GM12878 (cell line): ENCODE data around the gene CCR5. TPM values are rescaled to one million over a fixed set of nuclear protein-coding genes. Genes with fewer than 3 reads are reported as not detected.

Experiments
- ATAC-seq: fragments of 200-7000 bp; cut with Tn5 transposase; 3 replicates; pipeline ENCODE4 v1.9.1; 2020; ENCODE audit warnings: mild to moderate bottlenecking, moderate library complexity
- BruUV-seq: library from RNA; stranded (reverse); fragments of 400-500 nt; replicated peaks from 2 replicates; lab custom pipeline; 2021; lab: Mats Ljungman, UMichigan
- CTCF ChIA-PET: fragments of 300-600 bp; sonication (Branson Sonifier 250); formaldehyde crosslinking; extraction: SDS; loops from one replicate; lab custom pipeline; 2021; ENCODE audit warnings: inconsistent platforms; lab: Yijun Ruan, JAX
- POLR2A ChIA-PET: fragments of 350-600 bp; formaldehyde crosslinking; extraction: SDS; loops from one replicate; lab custom pipeline; 2021; ENCODE audit warnings: inconsistent platforms; lab: Charles Lee
- RAD21 ChIA-PET: fragments of 300-600 bp; sonication (Branson Sonifier 250); formaldehyde crosslinking; loops from one replicate; lab custom pipeline; 2023; ENCODE audit warnings: antibody characterized with exemption; ENCODE audit not compliant: unreplicated experiment; lab: Charles Lee
- SMC1A ChIA-PET: fragments of 300-600 bp; sonication (Branson Sonifier 250); formaldehyde crosslinking; loops from one replicate; lab custom pipeline; 2023; ENCODE audit not compliant: unreplicated experiment, uncharacterized antibody; lab: Charles Lee
- DNase-seq: peaks from one replicate; pipeline ENCODE4 v3.0.0-alpha.2; 2011; ENCODE audit warnings: low read depth, low spot score
- FAIRE-seq: peaks from 3 replicates; lab custom pipeline; 2011; peaks lifted over from hg19 to GRCh38; lab: Jason Lieb, UNC
- H2AFZ ChIP-seq: 2 replicates; pipeline ENCODE4 v1.6.0; 2011; ENCODE audit warnings: low read depth, low read length, control low read depth; ENCODE audit not compliant: control insufficient read depth
- H3K27ac ChIP-seq: 2 replicates; pipeline ENCODE4 v1.5.1; 2011; ENCODE audit warnings: control low read depth; ENCODE audit not compliant: control insufficient read depth, insufficient read depth
- H3K27me3 ChIP-seq, 2 experiments: replicated peaks in 1 of 2; 2 replicates each; pipeline versions ENCODE4 v1.6.0 to v1.6.1; 2011; ENCODE audit warnings: low read length in 1 of 2; ENCODE audit not compliant: control insufficient read depth in 2 of 2, insufficient read depth in 2 of 2
- H3K36me3 ChIP-seq, 2 experiments: 2 replicates each; pipeline ENCODE4 v1.5.1; 2011; ENCODE audit warnings: low read length in 1 of 2; ENCODE audit not compliant: control insufficient read depth in 2 of 2, insufficient read depth in 2 of 2
- H3K4me1 ChIP-seq: 2 replicates; pipeline ENCODE4 v1.6.1; 2011; ENCODE audit warnings: mild to moderate bottlenecking, low read length, moderate library complexity, mixed read lengths; ENCODE audit not compliant: control insufficient read depth, insufficient read depth
- H3K4me2 ChIP-seq: 2 replicates; pipeline ENCODE4 v1.6.0; 2011; ENCODE audit warnings: control low read depth; ENCODE audit not compliant: control insufficient read depth, insufficient read depth
- H3K4me3 ChIP-seq: fragments of 200-600 bp; sonication (generic); 2 replicates; pipeline ENCODE4 v1.5.1; 2016
- H3K79me2 ChIP-seq: 2 replicates; pipeline ENCODE4 v1.6.0; 2011; ENCODE audit warnings: low read length; ENCODE audit not compliant: control insufficient read depth, insufficient read depth
- H3K9ac ChIP-seq: 2 replicates; pipeline ENCODE4 v1.8.0; 2011; ENCODE audit warnings: low read length, control low read depth, mixed read lengths; ENCODE audit not compliant: control insufficient read depth, insufficient read depth
- H3K9me3 ChIP-seq: replicated peaks from 3 replicates; pipeline ENCODE4 v1.5.1; 2011; ENCODE audit warnings: mild to moderate bottlenecking, low read length; ENCODE audit not compliant: control insufficient read depth, insufficient read depth
- H4K20me1 ChIP-seq: 2 replicates; pipeline ENCODE4 v1.6.0; 2011; ENCODE audit not compliant: control insufficient read depth, insufficient read depth
- CEBPZ ChIP-seq: fragments of 150-350 bp; IDR thresholded peaks from 2 replicates; pipeline ENCODE4 v1.6.1; 2016; ENCODE audit warnings: low read depth, low read length
- CUX1 ChIP-seq: IDR thresholded peaks from 2 replicates; pipeline ENCODE4 v1.6.1; 2012; ENCODE audit warnings: improper control_type of control experiment, low read depth, low read length; ENCODE audit not compliant: insufficient replicate concordance
- GABPA ChIP-seq: IDR thresholded peaks from 2 replicates; pipeline ENCODE4 v1.6.1; 2014; ENCODE audit warnings: antibody characterized with exemption, low read depth, mild to moderate bottlenecking, inconsistent platforms
- MEF2A ChIP-seq: IDR thresholded peaks from 2 replicates; pipeline ENCODE4 v1.6.1; 2011; ENCODE audit warnings: low read depth, mild to moderate bottlenecking, low read length, moderate library complexity; ENCODE audit not compliant: insufficient read depth
- MTA2 ChIP-seq: fragments of 450-650 bp; IDR thresholded peaks from 2 replicates; pipeline ENCODE4 v1.6.1; 2016; ENCODE audit warnings: low read depth, mild to moderate bottlenecking, moderate library complexity
- NFIC ChIP-seq: IDR thresholded peaks from 2 replicates; pipeline ENCODE4 v1.6.1; 2012; ENCODE audit warnings: low read depth, mild to moderate bottlenecking, inconsistent platforms, low read length, moderate library complexity
- NFYB ChIP-seq: IDR thresholded peaks from 2 replicates; pipeline ENCODE4 v1.6.1; 2011; ENCODE audit warnings: low read depth, mild to moderate bottlenecking, low read length, improper control_type of control experiment, moderate library complexity; ENCODE audit not compliant: insufficient read depth
- PAX5 ChIP-seq: IDR thresholded peaks from 2 replicates; pipeline ENCODE4 v1.6.1; 2011; ENCODE audit warnings: low read depth, low read length, borderline replicate concordance
- PBX3 ChIP-seq: IDR thresholded peaks from 2 replicates; pipeline ENCODE4 v1.6.1; 2011; ENCODE audit warnings: mild to moderate bottlenecking, low read depth, low read length, moderate library complexity; ENCODE audit not compliant: insufficient replicate concordance
- PML ChIP-seq: IDR thresholded peaks from 2 replicates; pipeline ENCODE4 v1.6.1; 2012; ENCODE audit warnings: low read length, inconsistent platforms
- POLR2AphosphoS5 ChIP-seq: IDR thresholded peaks from 2 replicates; pipeline ENCODE4 v1.6.1; 2011; ENCODE audit warnings: mild to moderate bottlenecking, low read length, inconsistent platforms
- TARDBP ChIP-seq: IDR thresholded peaks from 2 replicates; pipeline ENCODE4 v1.6.1; 2016; ENCODE audit warnings: borderline replicate concordance
- WGBS: methylation state at CpG from one replicate; pipeline ENCODE4 v1.1.6; 2016; ENCODE audit warnings: low lambda C conversion rate; ENCODE audit not compliant: insufficient replicate concordance, insufficient coverage; ENCODE audit errors: missing lambda C conversion rate; 5-methylcytosine and 5-hydroxymethylcytosine counted together
- in situ Hi-C: fragments of 300-500 bp; cut with MboI; formaldehyde crosslinking; loops from 9 replicates; pipeline ENCODE4 v1.14.3; 2018; ENCODE audit warnings: mixed read lengths
- intact Hi-C: fragments of 100-400 bp; cut with micrococcal nuclease; formaldehyde crosslinking; loops from one replicate; pipeline ENCODE4 v1.14.2; 2022; ENCODE audit not compliant: unreplicated experiment
- polyA plus RNA-seq, 11 experiments: library from polyadenylated mRNA; depleted of rRNA in 4 of 11; unstranded in 6 of 11; stranded (reverse) in 5 of 11; fragments of >200 nt; fragmentation: Nextera tagmentation in 4 of 11; fragmentation: Illumina TruSeq in 1 of 11; extraction: Ambion mirVana in 4 of 11; extraction: Trizol in 1 of 11; gene quantifications; 1 replicate in 1 of 11; 2 replicates in 10 of 11; pipeline versions ENCODE4 v1.2.1 to v1.2.3, GENCODE V29; 2011 to 2016; ENCODE audit warnings: inconsistent platforms in 2 of 11, missing spikeins in 2 of 11, low read depth in 1 of 11
- total RNA-seq, 4 experiments: library from RNA; depleted of rRNA in 3 of 4; stranded (reverse); fragments of >200 nt in 3 of 4; fragmentation: Illumina TruSeq in 1 of 4; extraction: Trizol in 1 of 4; gene quantifications; 2 replicates each; pipeline versions ENCODE4 v1.2.1 to v1.2.3, GENCODE V29; 2013 to 2021

CCR5 gene
- total and polyA plus RNA-seq, 10 of the 15 experiments (the other 5 are each of a cell fraction or from before 2014, with no cell fraction given): 0.17 to 1.6 (median 0.82) TPM; not detected in 1

GRCh38 chr3:46359733-46360493 lies 10.8 kb upstream of the CCR5 start:
- Histone ChIP-seq H3K4me3 (no peak overlapping the region), H3K27me3 (no peaks in the 10 kb centered on the region), H3K27ac (peak overlapping the region; percentile 45), H3K9me3 (no peaks in the 10 kb centered on the region), H3K4me2 (peak overlapping the region; percentile 58), H2AFZ (0 out of 2 replicates have a peak overlapping the region, but pooled peaks have one; percentile 3), H3K36me3 (no peaks in the 10 kb centered on the region), H4K20me1 (no peaks in the 10 kb centered on the region), H3K4me1 (peaks cover 40% of the 10 kb centered on the region), H3K79me2 (no peaks in the 10 kb centered on the region), H3K9ac (peak overlapping the region; percentile 33)
- ChIA-PET RAD21 (interaction anchor here (0.8 to 6.0 kb wide), 14 partner anchors 10 to 419 kb away, joined by 3 to 38 read pairs (median 4); partner anchors contain the start of gene CCR5), CTCF (interaction anchor here (1.1 to 4.0 kb wide), 14 partner anchors 9 to 281 kb away, joined by 3 to 37 read pairs (median 6); partner anchors contain the start of genes CCR1 and CCR5), SMC1A (interaction anchor here (1.0 to 4.0 kb wide), 21 partner anchors 7 to 266 kb away, joined by 3 to 37 read pairs (median 5); partner anchors contain the start of genes CCR1 and CCR5), POLR2A (interaction anchor here (0.5 to 1.6 kb wide), 6 partner anchors 10 to 147 kb away, joined by 3 to 5 read pairs (median 4); partner anchors contain the start of gene CCR5)
- 2% methylated on average over 11 of the region's 11 CpGs for WGBS
- no TSS peak for BruUV-seq
- ATAC-seq: peak; percentile 91
- peak; percentile 68 for DNase-seq
- FAIRE-seq: peak; percentile 69
- intact Hi-C loops (loop anchor here (2.0 kb wide), 1 partner anchor 61 kb away; no protein-coding TSS in a partner anchor), in situ Hi-C loops (no loop called here)
- no peak for TF ChIP-seq PAX5
- TF ChIP-seq MEF2A: 0 out of 2 replicates have a peak, but pooled peaks have one; percentile 75
- no peak for TF ChIP-seq TARDBP
- TF ChIP-seq PBX3: peak; percentile 68
- TF ChIP-seq NFIC: peak; percentile 80; the same call in 1 of the 2 replicates
- TF ChIP-seq MTA2: peak; percentile 57
- TF ChIP-seq CEBPZ: no peak
- TF ChIP-seq GABPA: no peak
- TF ChIP-seq CUX1: no peak
- TF ChIP-seq PML: no peak
- TF ChIP-seq POLR2AphosphoS5: no peak
- TF ChIP-seq NFYB: no peak
